CD4-positive, alpha-beta T cell treated with Interleukin-12 subunit alpha and Interleukin-12 subunit beta, for 1 hour (primary cell): ENCODE data around the gene SATL1.
"Not testable (repeated sequence)": the region's sequence is repeated elsewhere in the genome, so short reads cannot be mapped to it uniquely, and the experiment has no call there.

ENCODE experiments used
- DNase-seq: peaks from one replicate; pipeline ENCODE4 v3.0.0-alpha.2; 2020

The SATL1 gene

DNA sequence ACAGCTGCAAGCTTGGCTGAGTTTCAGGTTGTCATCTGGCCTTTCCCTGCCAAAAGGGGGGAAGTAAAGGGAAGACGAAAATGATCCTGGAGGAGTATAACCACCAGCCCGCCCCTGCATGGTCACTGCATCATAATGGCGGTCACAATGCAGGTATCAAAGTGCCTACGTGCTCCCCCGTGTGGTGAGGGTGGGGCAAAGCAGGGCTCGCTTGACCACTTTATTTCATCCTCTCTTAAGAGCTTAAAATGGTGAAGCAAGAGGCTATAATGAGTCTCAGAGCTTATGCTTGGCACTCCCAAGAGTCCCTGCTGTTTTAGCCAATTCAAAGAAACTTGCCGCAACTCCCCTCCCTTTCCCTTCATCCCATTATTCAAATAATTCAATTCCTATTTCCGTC lies 134.3 kb downstream of the SATL1 start:
- DNase-seq, result no peak

DNA sequence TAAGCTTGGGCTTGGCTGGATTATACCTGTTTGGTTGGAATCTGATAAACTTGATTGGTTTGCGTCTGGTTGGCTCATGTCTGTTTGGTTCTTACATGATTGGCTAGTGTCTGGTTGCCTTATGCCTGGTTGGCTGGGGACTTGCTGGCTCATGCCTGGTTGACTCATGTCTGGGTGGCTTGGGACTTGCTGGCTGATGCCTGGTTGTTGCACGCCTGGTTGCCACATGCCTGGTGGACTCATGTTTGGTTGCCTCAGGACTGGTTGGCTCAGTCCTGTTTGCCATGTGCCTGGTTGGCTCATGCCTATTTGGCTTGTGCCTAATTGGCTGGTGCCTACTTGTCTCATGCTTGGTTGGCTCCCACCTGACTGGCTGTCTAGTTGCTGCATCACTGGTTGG lies 135.4 kb downstream of the SATL1 start:
- no peak for DNase-seq

- DNase-seq, result no peak
Observed at GRCh38 chrX:85107407-85107806, 136.2 kb downstream of the SATL1 start.

DNA sequence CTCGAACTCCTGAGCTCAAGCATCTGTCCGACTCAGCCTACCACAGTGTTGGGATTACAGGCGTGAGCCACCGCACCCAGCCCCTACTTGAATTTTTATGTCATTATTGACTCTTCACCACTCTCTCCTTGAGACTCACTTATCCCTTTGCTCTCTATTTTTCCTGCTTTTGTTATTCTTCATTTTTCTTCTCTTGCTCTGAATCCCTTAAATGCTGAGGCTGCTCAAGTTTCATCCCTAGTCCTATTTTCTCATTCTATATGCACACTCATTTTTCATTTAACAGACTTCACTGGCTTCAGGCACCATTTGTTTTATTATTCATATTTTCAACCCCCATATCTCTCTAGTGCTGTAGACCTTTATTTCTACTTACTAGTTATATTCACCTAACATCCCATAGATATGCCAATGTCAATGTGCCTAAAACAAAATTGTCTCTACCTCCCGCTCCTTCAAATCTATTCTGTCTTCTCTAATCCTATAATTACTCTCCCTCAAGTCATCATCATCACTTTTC lies 154.2 kb downstream of the SATL1 start:
- no peak for DNase-seq

- peak; percentile 34 for DNase-seq
Observed at GRCh38 chrX:85084770-85085393, 158.7 kb downstream of the SATL1 start.

DNA sequence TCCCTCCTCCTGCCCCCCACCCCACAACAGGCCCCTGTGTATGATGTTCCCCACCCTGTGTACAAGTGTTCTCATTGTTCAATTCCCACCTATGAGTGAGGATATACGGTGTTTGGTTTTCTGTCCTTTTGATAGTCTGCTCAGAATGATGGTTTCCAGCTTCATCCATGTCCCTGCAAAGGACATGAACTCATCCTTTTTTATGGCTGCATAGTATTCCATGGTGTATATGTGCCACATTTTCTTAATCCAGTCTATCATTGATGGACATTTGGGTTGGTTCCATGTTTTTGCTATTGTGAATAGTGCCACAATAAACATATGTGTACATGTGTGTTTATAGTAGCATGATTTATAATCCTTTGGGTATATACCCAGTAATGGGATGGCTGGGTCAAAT lies 166.3 kb downstream of the SATL1 start:
- not testable (repeated sequence) for DNase-seq

- DNase-seq, result no peak
Observed at GRCh38 chrX:85065512-85066198, 177.9 kb downstream of the SATL1 start.

DNA sequence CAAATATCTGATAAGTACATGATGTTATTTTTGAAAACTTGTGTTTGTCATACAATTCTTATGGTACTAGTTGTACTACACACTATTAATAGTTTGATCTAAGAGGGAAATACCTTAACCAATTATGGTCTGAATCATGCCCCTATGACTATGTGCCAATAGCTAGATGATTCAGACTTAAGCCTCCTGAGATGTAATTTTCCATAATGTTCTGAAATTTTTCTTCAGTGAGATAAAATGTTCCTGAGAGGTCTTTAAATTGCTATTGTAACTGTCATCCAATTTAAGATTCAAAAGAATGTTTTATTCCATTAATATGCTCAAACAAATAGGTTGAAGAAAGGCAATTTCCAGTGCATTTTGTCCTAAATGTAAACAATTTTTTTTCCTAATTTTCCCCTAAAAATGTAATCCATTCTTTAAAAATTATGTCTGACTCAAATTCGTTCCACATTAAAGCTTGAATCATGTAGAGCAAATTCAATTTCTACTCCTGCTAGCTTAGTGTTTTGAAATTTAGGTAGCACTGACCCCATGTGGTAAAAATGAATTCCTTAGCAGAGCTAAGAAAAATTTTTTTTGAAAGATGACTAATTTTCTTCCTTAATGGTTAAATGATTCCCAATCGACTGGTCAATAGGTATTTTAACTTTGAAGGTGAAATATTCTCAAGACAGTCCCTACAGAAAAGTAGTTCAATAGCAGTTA lies 190.8 kb downstream of the SATL1 start:
- no peak for DNase-seq

DNA sequence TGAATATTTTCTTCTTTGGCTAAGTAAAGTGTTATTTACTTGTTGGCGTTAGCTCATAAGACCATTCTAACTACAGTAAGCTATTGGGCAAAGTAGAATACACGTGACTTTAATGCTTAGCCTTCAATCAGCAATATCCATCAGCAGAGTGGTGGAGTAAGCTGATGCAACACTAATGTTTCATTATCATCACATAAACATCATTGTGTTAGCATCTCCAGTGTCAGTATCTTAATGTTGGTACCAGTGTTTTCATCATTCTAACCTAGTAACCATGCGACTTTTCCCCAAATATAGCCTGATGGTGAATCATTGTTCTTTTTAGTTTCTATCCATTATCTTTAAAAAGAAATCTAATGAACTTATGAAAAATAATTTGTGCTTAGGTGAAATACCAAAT lies 191.4 kb downstream of the SATL1 start:
- no peak for DNase-seq

DNA sequence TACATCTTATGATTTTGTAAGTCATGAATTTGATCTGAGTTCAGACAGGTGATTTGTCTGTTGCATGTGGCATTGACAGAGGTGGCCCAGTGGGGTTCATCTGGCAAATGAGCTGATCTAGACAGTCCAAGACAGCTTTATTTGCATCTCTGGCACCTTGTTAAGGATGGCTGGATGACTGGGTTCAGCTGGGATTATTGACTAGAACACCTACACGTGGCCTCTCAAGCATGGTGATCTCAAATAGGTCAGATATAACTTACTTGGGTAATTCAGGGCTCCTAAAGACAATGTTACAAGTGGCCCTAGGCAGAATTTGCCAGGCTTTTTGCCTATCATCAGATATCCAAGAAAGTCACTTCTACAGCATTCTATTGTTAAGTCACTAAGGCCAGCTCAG lies 192.0 kb downstream of the SATL1 start:
- no peak for DNase-seq
